Measurements from ENCODE around the gene CAB39L. TPM values are rescaled to one million over a fixed set of nuclear protein-coding genes. Genes with fewer than 3 reads are reported as not detected.
A peak's percentile ranks its signal among the peaks of the same experiment; 100 is the strongest.

Gene CAB39L
- total and polyA plus RNA-seq, 2 donors from 2014 or later = 11.0 to 16.0 TPM

GRCh38 chr13:49308097-49308875, 135.6 kb downstream of the CAB39L start:
- Histone ChIP-seq H3K27ac (ENCODE audit: low read depth in 2 of 2, low read length in 2 of 2) (peak overlapping the region; percentile 30 to 77), H3K9me3 (ENCODE audit: control insufficient read depth in 2 of 3, insufficient read depth in 1 of 3, low read length in 3 of 3) (no peaks in the 10 kb centered on the region), H3K27me3 (ENCODE audit: control insufficient read depth, insufficient read depth, low read length) (no peaks in the 10 kb centered on the region), H3K4me3 (ENCODE audit: low read length in 3 of 3) (no peak overlapping the region), H3K9ac (ENCODE audit: low read length in 3 of 3) (no peak overlapping the region), H3K36me3 (ENCODE audit: control insufficient read depth in 2 of 3, insufficient read depth in 3 of 3, low read length in 3 of 3) (peaks cover 0 to 5% (median 3%) of the 10 kb centered on the region in 3 donors), H3K4me1 (ENCODE audit: control insufficient read depth in 2 of 3, insufficient read depth in 2 of 3, low read depth in 1 of 3, low read length in 3 of 3) (peaks cover 0 to 7% (median 6%) of the 10 kb centered on the region in 3 donors)
- no peak for FAIRE-seq
- TF ChIP-seq CTCF (IDR thresholded peaks at IDR 0.05; ENCODE audit: borderline replicate concordance, extremely low read depth, insufficient read depth) = no peak
- DNase-seq = peak in 4 of 5 donors; percentile 37 to 88 (median 64)
- intact Hi-C loops (cut with DNase I) = no loop called here

GRCh38 chr13:49307365-49307764, 136.5 kb downstream of the CAB39L start:
- H3K36me3 ChIP-seq (ENCODE audit: control insufficient read depth in 2 of 3, insufficient read depth in 3 of 3, low read length in 3 of 3) = peaks cover 0 to 5% (median 3%) of the 10 kb centered on the region in 3 donors
- H3K9ac ChIP-seq (ENCODE audit: low read length in 3 of 3) = no peak overlapping the region
- no peaks in the 10 kb centered on the region for H3K9me3 ChIP-seq (ENCODE audit: control insufficient read depth in 2 of 3, insufficient read depth in 1 of 3, low read length in 3 of 3)
- H3K4me3 ChIP-seq (ENCODE audit: low read length in 3 of 3) = no peak overlapping the region
- no peak for TF ChIP-seq CTCF (IDR thresholded peaks at IDR 0.05; ENCODE audit: borderline replicate concordance, extremely low read depth, insufficient read depth)
- no peaks in the 10 kb centered on the region for H3K27me3 ChIP-seq (ENCODE audit: control insufficient read depth, insufficient read depth, low read length)
- DNase-seq (no peak), FAIRE-seq (no peak)
- intact Hi-C loops (cut with DNase I) = no loop called here
- H3K4me1 ChIP-seq (ENCODE audit: control insufficient read depth in 2 of 3, insufficient read depth in 2 of 3, low read depth in 1 of 3, low read length in 3 of 3) = peaks cover 0 to 7% (median 6%) of the 10 kb centered on the region in 3 donors
- H3K27ac ChIP-seq (ENCODE audit: low read depth in 2 of 2, low read length in 2 of 2) = peak overlapping the region in 1 of 2 donors; percentile 3

- no peak for TF ChIP-seq CTCF (IDR thresholded peaks at IDR 0.05; ENCODE audit: borderline replicate concordance, extremely low read depth, insufficient read depth)
- Histone ChIP-seq H3K9ac (ENCODE audit: low read length in 3 of 3) (no peak overlapping the region), H3K27ac (ENCODE audit: low read depth in 2 of 2, low read length in 2 of 2) (no peak overlapping the region), H3K27me3 (ENCODE audit: control insufficient read depth, insufficient read depth, low read length) (no peaks in the 10 kb centered on the region), H3K4me1 (ENCODE audit: control insufficient read depth in 2 of 3, insufficient read depth in 2 of 3, low read depth in 1 of 3, low read length in 3 of 3) (peaks cover 0 to 7% (median 6%) of the 10 kb centered on the region in 3 donors), H3K4me3 (ENCODE audit: low read length in 3 of 3) (no peak overlapping the region), H3K9me3 (ENCODE audit: control insufficient read depth in 2 of 3, insufficient read depth in 1 of 3, low read length in 3 of 3) (no peaks in the 10 kb centered on the region), H3K36me3 (ENCODE audit: control insufficient read depth in 2 of 3, insufficient read depth in 3 of 3, low read length in 3 of 3) (peaks cover 0 to 5% (median 1%) of the 10 kb centered on the region in 3 donors)
- DNase-seq (peak in 4 of 5 donors; percentile 42 to 57 (median 53)), FAIRE-seq (no peak)
- intact Hi-C loops (cut with DNase I) = no loop called here
Measured at GRCh38 chr13:49305792-49306425, 138.0 kb downstream of the CAB39L start.
